ES-I3 (cell line): Measurements from ENCODE around the gene MCL1.
"Not testable (repeated sequence)": the region's sequence is repeated elsewhere in the genome, so short reads cannot be mapped to it uniquely, and the experiment has no call there.

Source experiments
- H3K36me3 ChIP-seq: 2 replicates; pipeline ENCODE4 v1.6.1; 2013; ENCODE audit warnings: mild to moderate bottlenecking, low read length, control low read depth, moderate library complexity; ENCODE audit not compliant: insufficient read depth
- H3K4me1 ChIP-seq: 2 replicates; pipeline ENCODE4 v1.6.1; 2013; ENCODE audit warnings: mild to moderate bottlenecking, control low read depth, low read length; ENCODE audit not compliant: insufficient read depth
- H3K9ac ChIP-seq: 2 replicates; pipeline ENCODE4 v1.6.1; 2013; ENCODE audit warnings: low read depth, mild to moderate bottlenecking, low read length, moderate library complexity
- H3K9me3 ChIP-seq: 2 replicates; pipeline ENCODE4 v1.6.1; 2013; ENCODE audit warnings: mild to moderate bottlenecking, low read length, moderate library complexity; ENCODE audit not compliant: control insufficient read depth, insufficient read depth

The MCL1 gene

GRCh38 chr1:150567717-150568593, 11.5 kb downstream of the MCL1 start:
- no peaks in the 10 kb centered on the region for H3K9me3 ChIP-seq
- peaks cover 4% of the 10 kb centered on the region; the same call in 1 of the 2 replicates for H3K36me3 ChIP-seq
- H3K4me1 ChIP-seq = peaks cover 40% of the 10 kb centered on the region
- peak overlapping the region; percentile 24 for H3K9ac ChIP-seq

GRCh38 chr1:150567341-150567716, 12.1 kb downstream of the MCL1 start:
- no peaks in the 10 kb centered on the region for H3K9me3 ChIP-seq
- no peaks in the 10 kb centered on the region for H3K36me3 ChIP-seq
- H3K9ac ChIP-seq = peak overlapping the region; percentile 24
- peaks cover 44% of the 10 kb centered on the region for H3K4me1 ChIP-seq

- Histone ChIP-seq H3K9me3 (no peaks in the 10 kb centered on the region), H3K9ac (peak overlapping the region; percentile 24), H3K36me3 (no peaks in the 10 kb centered on the region), H3K4me1 (peaks cover 44% of the 10 kb centered on the region)
These were observed 12.6 kb downstream of the MCL1 start for GRCh38 chr1:150566589-150567340.

- not testable (repeated sequence) for H3K9me3 ChIP-seq, H3K36me3 ChIP-seq, H3K9ac ChIP-seq
- H3K4me1 ChIP-seq = peaks cover 45% of the 10 kb centered on the region
These were observed 14.0 kb downstream of the MCL1 start for GRCh38 chr1:150565240-150565991.

- no peak overlapping the region for H3K9ac ChIP-seq
- peaks cover 43% of the 10 kb centered on the region for H3K4me1 ChIP-seq
These were observed 15.1 kb downstream of the MCL1 start for GRCh38 chr1:150564051-150564991.

GRCh38 chr1:150563340-150564038, 15.9 kb downstream of the MCL1 start:
- no peak overlapping the region for H3K9ac ChIP-seq
- H3K4me1 ChIP-seq = peaks cover 38% of the 10 kb centered on the region
- no peaks in the 10 kb centered on the region for H3K9me3 ChIP-seq
- no peaks in the 10 kb centered on the region for H3K36me3 ChIP-seq

More at GRCh38 chr1:150564051-150564991, 15.1 kb downstream of the MCL1 start:
- Histone ChIP-seq H3K36me3 (no peaks in the 10 kb centered on the region), H3K9me3 (no peaks in the 10 kb centered on the region)

GRCh38 chr1:150562446-150563339, 16.7 kb downstream of the MCL1 start:
- Histone ChIP-seq H3K36me3 (no peaks in the 10 kb centered on the region), H3K9me3 (no peaks in the 10 kb centered on the region), H3K4me1 (peaks cover 36% of the 10 kb centered on the region), H3K9ac (peak overlapping the region; percentile 75)

- Histone ChIP-seq H3K36me3 (no peaks in the 10 kb centered on the region), H3K9ac (peak overlapping the region; percentile 75), H3K9me3 (no peaks in the 10 kb centered on the region), H3K4me1 (peaks cover 31% of the 10 kb centered on the region)
These were observed 17.4 kb downstream of the MCL1 start for GRCh38 chr1:150561974-150562445.

GRCh38 chr1:150561254-150561973, 18.0 kb downstream of the MCL1 start:
- peaks cover 25% of the 10 kb centered on the region for H3K4me1 ChIP-seq
- no peaks in the 10 kb centered on the region for H3K36me3 ChIP-seq

GRCh38 chr1:150560576-150561253, 18.7 kb downstream of the MCL1 start:
- Histone ChIP-seq H3K4me1 (peaks cover 32% of the 10 kb centered on the region), H3K36me3 (peaks cover 3% of the 10 kb centered on the region; the same call in 1 of the 2 replicates), H3K9ac (peak overlapping the region; percentile 75), H3K9me3 (no peaks in the 10 kb centered on the region)

More at GRCh38 chr1:150561254-150561973, 18.0 kb downstream of the MCL1 start:
- no peaks in the 10 kb centered on the region for H3K9me3 ChIP-seq
- peak overlapping the region; percentile 75 for H3K9ac ChIP-seq

- Histone ChIP-seq H3K9ac (no peak overlapping the region), H3K36me3 (peaks cover 7% of the 10 kb centered on the region; the same call in 1 of the 2 replicates)
These were observed 19.4 kb downstream of the MCL1 start for GRCh38 chr1:150560011-150560438.

More at GRCh38 chr1:150560011-150560438, 19.4 kb downstream of the MCL1 start:
- Histone ChIP-seq H3K4me1 (peaks cover 36% of the 10 kb centered on the region), H3K9me3 (no peaks in the 10 kb centered on the region)
